ENCODE measurements around the gene VRK2.

- TF ChIP-seq TAF1 (IDR thresholded peaks at IDR 0.05; ENCODE audit: borderline replicate concordance, insufficient read depth, low read length), result no peak
- no peak for TF ChIP-seq POLR2AphosphoS5 (IDR thresholded peaks at IDR 0.05; ENCODE audit: low read depth, low read length)
- TF ChIP-seq REST (IDR thresholded peaks at IDR 0.05; ENCODE audit: insufficient read depth in 1 of 2, low read depth in 2 of 2, low read length in 2 of 2), result no peak
- no peak for TF ChIP-seq SIN3A (IDR thresholded peaks at IDR 0.05; ENCODE audit: borderline replicate concordance, insufficient read depth, low read length)
- no peak for TF ChIP-seq FOXP2 (optimal IDR thresholded peaks at IDR 0.05; ENCODE audit: borderline replicate concordance, extremely low read depth, extremely low read length, insufficient read depth)
Observed at GRCh38 chr2:58051445-58051844, 4.8 kb downstream of the VRK2 start.

Data from PFSK-1 (cell line).